ENCODE measurements around the gene PROSER2.

- TF ChIP-seq CTCF (IDR thresholded peaks at IDR 0.05), result no peak
- TF ChIP-seq POLR2A (IDR thresholded peaks at IDR 0.05; ENCODE audit: low read length), result no peak
- no peak for TF ChIP-seq ZFP36 (IDR thresholded peaks at IDR 0.05; ENCODE audit: borderline replicate concordance, partially characterized antibody)
- no peak for TF ChIP-seq RAD21 (conservative IDR thresholded peaks at IDR 0.05 in 1 of 2, IDR thresholded peaks at IDR 0.05 in 1 of 2)
- no peak for TF ChIP-seq FOSB (CRISPR knock-in tag; IDR thresholded peaks at IDR 0.05)
- TF ChIP-seq RFX5 (IDR thresholded peaks at IDR 0.05), result no peak
- no peak for TF ChIP-seq USF2 (IDR thresholded peaks at IDR 0.05)
- TF ChIP-seq KDM5A (IDR thresholded peaks at IDR 0.05), result no peak
- no peak for TF ChIP-seq REST (IDR thresholded peaks at IDR 0.05)
- TF ChIP-seq E2F6 (IDR thresholded peaks at IDR 0.05; ENCODE audit: borderline replicate concordance, low read depth), result no peak
Measured at GRCh38 chr10:11894381-11895107, 71.4 kb downstream of the PROSER2 start.

Measured in A549 (cell line).